Colonic mucosa (tissue), 4 donors: ENCODE data around the gene MOB3A. TPM values are rescaled to one million over a fixed set of nuclear protein-coding genes. Genes with fewer than 3 reads are reported as not detected.

ENCODE experiments used
- DNase-seq: peaks from one replicate; pipeline ENCODE4 v3.0.0-alpha.2; 2020
- H3K27ac ChIP-seq: fragments of 200-600 bp; one replicate; pipeline ENCODE4 v1.8.0; 2021
- H3K27me3 ChIP-seq: fragments of 200-600 bp; one replicate; pipeline ENCODE4 v1.8.0; 2021
- H3K36me3 ChIP-seq: fragments of 200-600 bp; one replicate; pipeline ENCODE4 v1.8.0; 2021
- H3K4me1 ChIP-seq: fragments of 200-600 bp; one replicate; pipeline ENCODE4 v1.8.0; 2021; ENCODE audit warnings: mild to moderate bottlenecking
- H3K4me3 ChIP-seq: fragments of 200-600 bp; one replicate; pipeline ENCODE4 v1.8.0; 2021
- H3K9ac ChIP-seq, 2 donors: one replicate each; pipeline ENCODE4 v1.7.0; 2013; ENCODE audit warnings: control low read depth in 2 of 2, low read depth in 2 of 2, low read length in 2 of 2
- H3K9me3 ChIP-seq: fragments of 200-600 bp; one replicate; pipeline ENCODE4 v1.8.0; 2021
- intact Hi-C: fragments of 100-400 bp; cut with DNase I; formaldehyde crosslinking; loops from one replicate; pipeline ENCODE4 v1.14.1; 2022
- total RNA-seq, 2 donors: library from RNA; stranded (reverse); fragmentation: NEBNext Ultra II Directional in 1 of 2; extraction: Animal tissue kit (Norgen Biotek cat#: 25700) in 1 of 2; gene quantifications; one replicate each; pipeline ENCODE4 v1.2.1, GENCODE V29; 2021
- TF ChIP-seq, protein P1 (sequence below): fragments of 200-600 bp; IDR thresholded peaks from one replicate; pipeline ENCODE4 v1.8.0; 2022; ENCODE audit warnings: antibody characterized with exemption, mild to moderate bottlenecking
- donor health status: healthy.
- donor health status: DM: no; HTN: no; CAD: no.
- donor health status: DM: no; HTN: no; CAD: no.

Gene MOB3A
- total RNA-seq, 2 donors from 2014 or later: 40.0 to 40.5 TPM

DNA sequence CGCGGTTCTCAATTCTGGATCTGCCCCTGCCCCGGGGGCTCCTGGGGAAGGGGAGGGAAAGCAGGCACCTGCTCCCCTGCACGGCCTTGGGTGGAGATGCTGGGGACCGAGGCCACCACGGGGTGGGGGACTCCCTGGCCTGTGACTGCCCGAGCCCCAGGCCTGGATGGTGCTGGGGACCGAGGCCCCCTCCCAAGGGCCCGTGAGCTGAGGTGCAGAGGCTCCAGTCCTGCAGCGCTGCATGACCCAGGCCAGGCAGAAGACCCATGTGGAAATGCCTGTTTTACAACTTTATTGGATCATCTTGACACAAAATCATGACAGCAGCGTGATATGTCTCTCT, 4.6 kb upstream of the MOB3A start:
- Histone ChIP-seq H3K36me3 (peaks cover 2% of the 10 kb centered on the region), H3K4me1 (no peaks in the 10 kb centered on the region), H3K27me3 (no peaks in the 10 kb centered on the region), H3K9me3 (no peaks in the 10 kb centered on the region), H3K4me3 (no peak overlapping the region), H3K27ac (no peak overlapping the region), H3K9ac (no peak overlapping the region)
- no peak for DNase-seq
- intact Hi-C loops: loop anchor here (5.0 kb wide), 1 partner anchor 47 kb away; no protein-coding TSS in a partner anchor
- TF ChIP-seq, protein P1, sequence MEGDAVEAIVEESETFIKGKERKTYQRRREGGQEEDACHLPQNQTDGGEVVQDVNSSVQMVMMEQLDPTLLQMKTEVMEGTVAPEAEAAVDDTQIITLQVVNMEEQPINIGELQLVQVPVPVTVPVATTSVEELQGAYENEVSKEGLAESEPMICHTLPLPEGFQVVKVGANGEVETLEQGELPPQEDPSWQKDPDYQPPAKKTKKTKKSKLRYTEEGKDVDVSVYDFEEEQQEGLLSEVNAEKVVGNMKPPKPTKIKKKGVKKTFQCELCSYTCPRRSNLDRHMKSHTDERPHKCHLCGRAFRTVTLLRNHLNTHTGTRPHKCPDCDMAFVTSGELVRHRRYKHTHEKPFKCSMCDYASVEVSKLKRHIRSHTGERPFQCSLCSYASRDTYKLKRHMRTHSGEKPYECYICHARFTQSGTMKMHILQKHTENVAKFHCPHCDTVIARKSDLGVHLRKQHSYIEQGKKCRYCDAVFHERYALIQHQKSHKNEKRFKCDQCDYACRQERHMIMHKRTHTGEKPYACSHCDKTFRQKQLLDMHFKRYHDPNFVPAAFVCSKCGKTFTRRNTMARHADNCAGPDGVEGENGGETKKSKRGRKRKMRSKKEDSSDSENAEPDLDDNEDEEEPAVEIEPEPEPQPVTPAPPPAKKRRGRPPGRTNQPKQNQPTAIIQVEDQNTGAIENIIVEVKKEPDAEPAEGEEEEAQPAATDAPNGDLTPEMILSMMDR: no peak

DNA sequence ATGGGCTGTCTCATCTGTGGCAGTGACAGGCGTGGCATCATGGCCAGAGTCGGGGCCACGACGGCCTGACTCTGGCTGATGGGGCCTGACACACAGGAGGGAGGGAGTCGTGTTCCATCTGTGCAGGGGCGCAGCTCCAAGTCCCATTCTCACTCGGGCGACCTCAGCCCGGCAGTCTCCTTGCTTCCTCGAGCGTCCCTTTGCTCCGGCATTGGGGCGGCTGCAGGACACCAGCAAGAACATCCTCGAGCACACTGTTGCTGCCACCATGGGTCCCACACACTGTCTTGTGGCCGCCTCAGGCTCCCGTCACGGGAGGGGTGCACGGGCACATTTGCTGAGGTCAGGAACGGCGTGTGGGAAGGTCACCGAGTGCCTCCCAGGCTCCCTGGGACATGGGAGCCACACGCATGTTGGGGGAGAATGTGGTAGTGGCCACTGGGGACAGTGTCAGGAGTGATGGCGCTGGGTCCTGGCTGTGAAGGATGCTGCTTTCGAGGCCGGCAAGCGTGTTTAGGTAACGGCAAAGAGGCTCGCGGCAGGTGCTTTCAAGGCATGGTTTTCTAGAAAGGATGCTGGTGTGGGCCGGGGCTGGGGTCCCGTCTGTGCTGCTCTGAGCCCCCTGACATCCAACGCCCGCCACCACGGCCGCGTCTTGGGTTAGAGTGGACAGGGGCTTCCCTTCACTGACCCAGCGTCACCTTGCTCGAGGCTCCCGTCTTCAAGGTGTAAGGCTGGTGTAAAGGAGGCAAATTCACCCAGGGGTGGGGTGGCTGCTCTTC, 4.0 kb upstream of the MOB3A start:
- H3K36me3 ChIP-seq: no peaks in the 10 kb centered on the region
- no peaks in the 10 kb centered on the region for H3K27me3 ChIP-seq
- H3K4me1 ChIP-seq: no peaks in the 10 kb centered on the region
- no peak overlapping the region for H3K27ac ChIP-seq
- no peak overlapping the region for H3K9ac ChIP-seq
- no peak for DNase-seq
- intact Hi-C loops: loop anchor here (5.0 kb wide), 1 partner anchor 47 kb away; no protein-coding TSS in a partner anchor
- H3K4me3 ChIP-seq: no peak overlapping the region
- TF ChIP-seq, protein P1: no peak
- no peaks in the 10 kb centered on the region for H3K9me3 ChIP-seq

DNA sequence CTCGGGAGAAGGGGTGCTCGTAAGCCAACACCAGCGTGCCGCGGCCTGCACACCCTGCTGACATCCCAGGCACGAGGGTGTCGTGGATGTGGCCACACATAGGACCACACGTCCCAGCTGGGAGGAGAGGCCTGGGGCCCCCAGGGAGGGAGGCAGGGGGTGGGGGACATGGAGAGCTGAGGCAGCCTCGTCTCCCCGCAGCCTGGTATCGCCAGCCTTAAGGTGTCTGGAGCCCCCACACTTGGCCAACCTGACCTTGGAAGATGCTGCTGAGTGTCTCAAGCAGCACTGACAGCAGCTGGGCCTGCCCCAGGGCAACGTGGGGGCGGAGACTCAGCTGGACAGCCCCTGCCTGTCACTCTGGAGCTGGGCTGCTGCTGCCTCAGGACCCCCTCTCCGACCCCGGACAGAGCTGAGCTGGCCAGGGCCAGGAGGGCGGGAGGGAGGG, 3.0 kb upstream of the MOB3A start:
- no peak overlapping the region for H3K9ac ChIP-seq
- no peaks in the 10 kb centered on the region for H3K9me3 ChIP-seq
- TF ChIP-seq, protein P1: no peak
- H3K27ac ChIP-seq: no peak overlapping the region
- no peak for DNase-seq
- no peak overlapping the region for H3K4me3 ChIP-seq
- H3K4me1 ChIP-seq: no peaks in the 10 kb centered on the region
- no peaks in the 10 kb centered on the region for H3K27me3 ChIP-seq
- intact Hi-C loops: no loop called here
- H3K36me3 ChIP-seq: no peaks in the 10 kb centered on the region

DNA sequence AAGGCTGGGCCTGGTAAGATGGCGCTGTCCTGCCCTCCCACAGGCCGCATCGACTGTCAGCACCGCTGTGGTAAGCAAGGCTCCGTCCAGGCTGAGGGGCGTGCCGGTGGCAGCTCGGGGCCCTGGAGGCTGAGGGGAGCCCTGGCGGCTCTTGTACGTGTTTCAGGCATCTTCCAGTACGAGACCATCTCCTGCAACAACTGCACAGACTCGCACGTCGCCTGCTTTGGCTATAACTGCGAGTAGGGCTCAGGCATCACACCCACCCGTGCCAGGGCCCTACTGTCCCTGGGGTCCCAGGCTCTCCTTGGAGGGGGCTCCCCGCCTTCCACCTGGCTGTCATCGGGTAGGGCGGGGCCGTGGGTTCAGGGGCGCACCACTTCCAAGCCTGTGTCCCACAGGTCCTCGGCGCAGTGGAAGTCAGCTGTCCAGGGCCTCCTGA, 1.8 kb upstream of the MOB3A start:
- H3K27ac ChIP-seq: no peak overlapping the region
- intact Hi-C loops: no loop called here
- TF ChIP-seq, protein P1: no peak
- no peaks in the 10 kb centered on the region for H3K9me3 ChIP-seq
- peaks cover 2% of the 10 kb centered on the region for H3K4me1 ChIP-seq
- no peaks in the 10 kb centered on the region for H3K36me3 ChIP-seq
- DNase-seq: no peak
- no peaks in the 10 kb centered on the region for H3K27me3 ChIP-seq
- H3K9ac ChIP-seq: peak overlapping the region in 1 of 2 donors; percentile 12
- no peak overlapping the region for H3K4me3 ChIP-seq

GRCh38 chr19:2097203-2097885, 1.2 kb upstream of the MOB3A start:
- no peak for DNase-seq
- H3K27ac ChIP-seq: peak overlapping the region; percentile 30
- peak overlapping the region; percentile 58 to 64 for H3K9ac ChIP-seq
- no peaks in the 10 kb centered on the region for H3K27me3 ChIP-seq
- H3K4me3 ChIP-seq: peak overlapping the region; percentile 39
- TF ChIP-seq, protein P1: no peak
- H3K36me3 ChIP-seq: no peaks in the 10 kb centered on the region
- H3K9me3 ChIP-seq: no peaks in the 10 kb centered on the region
- H3K4me1 ChIP-seq: peaks cover 2% of the 10 kb centered on the region
- intact Hi-C loops: no loop called here
